Trophoblast cell (in vitro differentiated cells and primary cell): ENCODE results near the gene MAGI2.

Source experiments
- DNase-seq, 2 donors: peaks; one replicate each; pipeline ENCODE4 v3.0.0-alpha.2; 2016
- H2AFZ ChIP-seq: 2 replicates; pipeline ENCODE4 v1.6.1; 2013; ENCODE audit warnings: low read length, moderate library complexity, mild to moderate bottlenecking; ENCODE audit not compliant: insufficient read depth, poor library complexity
- H2AK5ac ChIP-seq: 2 replicates; pipeline ENCODE4 v1.6.1; 2013; ENCODE audit warnings: mild to moderate bottlenecking, low read length
- H2BK120ac ChIP-seq: 2 replicates; pipeline ENCODE4 v1.6.1; 2013; ENCODE audit warnings: low read length, mild to moderate bottlenecking, moderate library complexity; ENCODE audit not compliant: insufficient read depth, poor library complexity
- H2BK12ac ChIP-seq: 2 replicates; pipeline ENCODE4 v1.6.1; 2013; ENCODE audit warnings: mild to moderate bottlenecking, low read length, moderate library complexity
- H2BK5ac ChIP-seq: 2 replicates; pipeline ENCODE4 v1.6.1; 2013; ENCODE audit warnings: low read length, low read depth, moderate library complexity, mild to moderate bottlenecking; ENCODE audit not compliant: poor library complexity
- H3K14ac ChIP-seq: 2 replicates; pipeline ENCODE4 v1.6.1; 2013; ENCODE audit warnings: mild to moderate bottlenecking, low read length
- H3K18ac ChIP-seq: 2 replicates; pipeline ENCODE4 v1.6.1; 2013; ENCODE audit warnings: mild to moderate bottlenecking, low read length
- H3K23ac ChIP-seq: 2 replicates; pipeline ENCODE4 v1.6.1; 2013; ENCODE audit warnings: low read length
- H3K27ac ChIP-seq: 2 replicates; pipeline ENCODE4 v1.5.1; 2013; ENCODE audit warnings: low read depth, mild to moderate bottlenecking, inconsistent platforms, low read length, moderate library complexity
- H3K27me3 ChIP-seq: 2 replicates; pipeline ENCODE4 v1.6.1; 2013; ENCODE audit warnings: inconsistent platforms, mild to moderate bottlenecking, low read length, moderate library complexity; ENCODE audit not compliant: insufficient read depth
- H3K36me3 ChIP-seq, 2 experiments: 1 replicate in 1 of 2; 2 replicates in 1 of 2; pipeline ENCODE4 v1.6.1; 2013; ENCODE audit warnings: low read length in 2 of 2, mild to moderate bottlenecking in 2 of 2, moderate library complexity in 1 of 2; ENCODE audit not compliant: insufficient read depth in 2 of 2, control insufficient read depth in 1 of 2
- H3K4ac ChIP-seq: 2 replicates; pipeline ENCODE4 v1.6.1; 2013; ENCODE audit warnings: low read depth, mild to moderate bottlenecking, low read length, moderate library complexity
- H3K4me1 ChIP-seq, 2 experiments: 1 replicate in 1 of 2; 2 replicates in 1 of 2; pipeline ENCODE4 v1.6.1; 2013; ENCODE audit warnings: low read length in 2 of 2, mild to moderate bottlenecking in 2 of 2, moderate library complexity in 1 of 2; ENCODE audit not compliant: insufficient read depth in 2 of 2, control insufficient read depth in 1 of 2
- H3K4me2 ChIP-seq: 2 replicates; pipeline ENCODE4 v1.6.1; 2013; ENCODE audit warnings: inconsistent platforms, mild to moderate bottlenecking, low read length, moderate library complexity
- H3K4me3 ChIP-seq: 2 replicates; pipeline ENCODE4 v1.5.1; 2013; ENCODE audit warnings: mild to moderate bottlenecking, low read depth, low read length, inconsistent platforms
- H3K79me1 ChIP-seq: one replicate; pipeline ENCODE4 v1.6.1; 2013; ENCODE audit warnings: low read length
- H3K79me2 ChIP-seq: 2 replicates; pipeline ENCODE4 v1.6.1; 2013; ENCODE audit warnings: low read length, mild to moderate bottlenecking; ENCODE audit not compliant: control insufficient read depth, insufficient read depth, poor library complexity
- H3K9ac ChIP-seq: 2 replicates; pipeline ENCODE4 v1.6.1; 2013; ENCODE audit warnings: mild to moderate bottlenecking, low read length
- H3K9me3 ChIP-seq: 2 replicates; pipeline ENCODE4 v1.6.1; 2013; ENCODE audit warnings: low read depth, mild to moderate bottlenecking, control low read depth, inconsistent platforms, low read length; ENCODE audit not compliant: insufficient read depth
- H4K12ac ChIP-seq: 2 replicates; pipeline ENCODE4 v1.6.1; 2013; ENCODE audit warnings: low read depth, mild to moderate bottlenecking, low read length, moderate library complexity
- H4K8ac ChIP-seq: 2 replicates; pipeline ENCODE4 v1.6.1; 2013; ENCODE audit warnings: low read depth, mild to moderate bottlenecking, low read length, moderate library complexity
- H4K91ac ChIP-seq: one replicate; pipeline ENCODE4 v1.6.1; 2013; ENCODE audit warnings: low read depth, mild to moderate bottlenecking, low read length, moderate library complexity
- WGBS: extraction: QIAGEN DNeasy Blood & Tissue Kit; methylation state at CpG from one replicate; pipeline ENCODE4 v1.1.7; 2013; ENCODE audit warnings: missing lambda C conversion rate; ENCODE audit not compliant: insufficient read length, insufficient coverage; ENCODE audit errors: extremely low coverage; 5-methylcytosine and 5-hydroxymethylcytosine counted together

MAGI2 gene

DNA sequence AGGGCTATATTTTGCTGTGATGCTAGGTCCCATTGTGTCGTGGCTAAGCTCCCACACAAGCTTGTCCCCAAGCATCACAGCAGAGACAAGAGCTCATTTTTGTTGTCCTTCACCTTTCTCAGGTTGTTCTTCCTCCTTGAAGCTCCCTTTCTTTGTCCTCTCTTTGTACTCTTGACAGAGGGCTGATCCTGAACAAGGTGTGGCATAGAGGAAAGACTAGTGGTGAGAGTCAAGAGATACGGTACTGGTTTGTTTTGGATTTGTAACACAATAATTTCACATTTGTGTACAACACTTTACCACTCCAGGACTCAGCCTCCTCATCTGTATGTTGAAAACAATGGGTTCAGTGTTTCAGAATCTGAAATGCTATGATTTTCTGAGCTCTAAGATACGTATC, 41.0 kb downstream of the MAGI2 start:
- no peak overlapping the region for H3K4me2 ChIP-seq
- H3K23ac ChIP-seq: no peak overlapping the region
- H3K9me3 ChIP-seq: no peaks in the 10 kb centered on the region
- H2BK120ac ChIP-seq: no peak overlapping the region
- no peaks in the 10 kb centered on the region for H3K79me1 ChIP-seq
- no peaks in the 10 kb centered on the region for H3K79me2 ChIP-seq
- H4K91ac ChIP-seq: no peak overlapping the region
- no peaks in the 10 kb centered on the region for H3K27me3 ChIP-seq
- DNase-seq: no peak
- H2BK12ac ChIP-seq: no peak overlapping the region
- no peak overlapping the region for H3K9ac ChIP-seq
- no CpG with 5 or more reads among the region's 3 CpGs for WGBS
- H3K27ac ChIP-seq: no peak overlapping the region
- H3K4ac ChIP-seq: no peak overlapping the region
- H3K14ac ChIP-seq: no peak overlapping the region
- no peak overlapping the region for H4K8ac ChIP-seq
- H3K4me1 ChIP-seq: no peaks in the 10 kb centered on the region
- H3K4me3 ChIP-seq: no peak overlapping the region
- no peak overlapping the region for H3K18ac ChIP-seq
- H2AK5ac ChIP-seq: no peak overlapping the region
- no peak overlapping the region for H2BK5ac ChIP-seq
- H3K36me3 ChIP-seq: no peaks in the 10 kb centered on the region
- H2AFZ ChIP-seq: no peak overlapping the region
- H4K12ac ChIP-seq: no peak overlapping the region

DNA sequence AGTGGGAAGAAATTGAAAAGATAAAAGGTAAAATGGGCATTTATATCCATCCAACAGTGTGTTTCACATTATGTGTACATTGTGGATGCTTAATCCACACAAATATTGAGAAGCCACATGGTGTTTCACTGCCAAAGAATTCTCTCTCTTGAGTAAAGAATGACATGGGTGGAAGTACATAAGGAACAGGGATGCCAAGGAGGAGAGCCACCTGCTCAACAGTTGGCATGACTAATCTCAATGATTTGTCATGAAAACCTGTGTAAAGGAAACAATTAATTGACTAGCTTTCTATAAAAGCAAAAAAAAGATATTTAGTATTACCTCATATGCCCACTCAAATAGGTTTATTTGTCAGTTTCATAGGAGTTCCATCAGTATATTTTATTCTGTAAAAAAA, 43.1 kb downstream of the MAGI2 start:
- no peaks in the 10 kb centered on the region for H3K27me3 ChIP-seq
- no peak overlapping the region for H3K4ac ChIP-seq
- no peak overlapping the region for H2BK5ac ChIP-seq

DNA sequence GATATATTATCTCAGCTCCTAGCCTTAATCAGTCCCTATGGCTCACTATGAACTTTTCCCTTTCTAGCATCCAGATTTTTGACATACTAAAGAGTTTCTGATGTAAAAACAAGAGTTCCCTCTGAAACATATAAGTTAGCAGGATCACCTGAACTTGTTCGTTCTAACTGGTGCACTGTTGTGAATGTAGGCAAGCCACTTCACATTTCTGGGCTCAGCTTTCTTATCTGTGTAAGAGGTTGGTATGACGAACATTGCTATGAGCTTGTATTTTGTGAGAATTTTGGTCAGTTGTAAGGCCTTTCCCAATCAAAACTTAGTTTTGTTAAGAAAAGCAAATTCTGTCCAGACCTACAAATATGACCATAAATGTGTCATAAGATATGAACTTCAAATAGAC, 46.1 kb downstream of the MAGI2 start:
- H3K4ac ChIP-seq: no peak overlapping the region
- H3K9ac ChIP-seq: no peak overlapping the region
- no peaks in the 10 kb centered on the region for H3K36me3 ChIP-seq
- H3K4me1 ChIP-seq: no peaks in the 10 kb centered on the region
- no peak overlapping the region for H4K8ac ChIP-seq
- no peak overlapping the region for H3K23ac ChIP-seq
- no CpG with 5 or more reads among the region's 2 CpGs for WGBS
- no peak overlapping the region for H4K12ac ChIP-seq
- no peak overlapping the region for H2BK12ac ChIP-seq
- H2AFZ ChIP-seq: no peak overlapping the region
- H3K4me2 ChIP-seq: no peak overlapping the region
- no peaks in the 10 kb centered on the region for H3K27me3 ChIP-seq
- H3K4me3 ChIP-seq: no peak overlapping the region
- H3K14ac ChIP-seq: no peak overlapping the region
- H3K27ac ChIP-seq: no peak overlapping the region
- H3K9me3 ChIP-seq: no peaks in the 10 kb centered on the region
- H2BK120ac ChIP-seq: no peak overlapping the region
- DNase-seq: no peak
- no peak overlapping the region for H2AK5ac ChIP-seq
- no peaks in the 10 kb centered on the region for H3K79me1 ChIP-seq
- H2BK5ac ChIP-seq: no peak overlapping the region
- no peaks in the 10 kb centered on the region for H3K79me2 ChIP-seq
- no peak overlapping the region for H3K18ac ChIP-seq
- no peak overlapping the region for H4K91ac ChIP-seq

More for the DNA sequence above, 43.1 kb downstream of the MAGI2 start:
- H3K27ac ChIP-seq: no peak overlapping the region
- H3K4me3 ChIP-seq: no peak overlapping the region
- no peak overlapping the region for H3K18ac ChIP-seq
- H3K9ac ChIP-seq: no peak overlapping the region
- H4K12ac ChIP-seq: no peak overlapping the region
- no peak overlapping the region for H3K14ac ChIP-seq
- no peak overlapping the region for H3K23ac ChIP-seq
- H4K91ac ChIP-seq: no peak overlapping the region
- DNase-seq: no peak
- no peaks in the 10 kb centered on the region for H3K9me3 ChIP-seq
- H3K4me2 ChIP-seq: no peak overlapping the region
- H2BK120ac ChIP-seq: no peak overlapping the region
- H3K36me3 ChIP-seq: no peaks in the 10 kb centered on the region
- H2AK5ac ChIP-seq: no peak overlapping the region
- H4K8ac ChIP-seq: no peak overlapping the region
- H2BK12ac ChIP-seq: no peak overlapping the region
- no peaks in the 10 kb centered on the region for H3K4me1 ChIP-seq
- H2AFZ ChIP-seq: no peak overlapping the region
- H3K79me2 ChIP-seq: no peaks in the 10 kb centered on the region
- H3K79me1 ChIP-seq: no peaks in the 10 kb centered on the region

DNA sequence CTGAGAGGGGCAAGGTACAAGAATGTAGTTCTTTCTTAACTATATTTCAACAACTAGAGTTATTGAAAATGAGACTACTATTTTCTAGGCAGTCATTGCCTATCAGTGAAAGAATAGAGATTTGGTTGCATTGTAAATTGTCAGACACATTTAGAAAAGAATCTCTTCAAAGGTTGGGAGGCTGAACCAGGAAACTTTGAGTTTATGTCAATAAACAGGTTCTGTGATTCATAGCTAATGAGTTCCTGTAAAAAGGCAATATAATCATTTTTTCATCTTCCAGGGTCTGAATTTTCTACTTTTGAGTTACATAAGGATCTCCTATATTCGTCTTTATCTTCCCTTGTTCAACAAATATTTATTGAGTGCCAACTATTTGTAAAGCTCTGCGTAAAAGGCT, 47.1 kb downstream of the MAGI2 start:
- Histone ChIP-seq H3K4me3 (no peak overlapping the region), H3K4me2 (no peak overlapping the region), H4K12ac (no peak overlapping the region), H2AFZ (no peak overlapping the region), H2AK5ac (no peak overlapping the region), H4K8ac (no peak overlapping the region), H3K27ac (no peak overlapping the region), H3K36me3 (no peaks in the 10 kb centered on the region), H3K79me1 (no peaks in the 10 kb centered on the region), H3K14ac (no peak overlapping the region), H3K27me3 (no peaks in the 10 kb centered on the region), H3K18ac (no peak overlapping the region), H2BK12ac (no peak overlapping the region), H3K4ac (no peak overlapping the region), H3K9ac (no peak overlapping the region), H3K79me2 (no peaks in the 10 kb centered on the region), H2BK120ac (no peak overlapping the region), H3K23ac (no peak overlapping the region), H2BK5ac (no peak overlapping the region), H3K9me3 (no peaks in the 10 kb centered on the region), H4K91ac (no peak overlapping the region), H3K4me1 (no peaks in the 10 kb centered on the region)
- no CpG with 5 or more reads among the region's 2 CpGs for WGBS
- no peak for DNase-seq

DNA sequence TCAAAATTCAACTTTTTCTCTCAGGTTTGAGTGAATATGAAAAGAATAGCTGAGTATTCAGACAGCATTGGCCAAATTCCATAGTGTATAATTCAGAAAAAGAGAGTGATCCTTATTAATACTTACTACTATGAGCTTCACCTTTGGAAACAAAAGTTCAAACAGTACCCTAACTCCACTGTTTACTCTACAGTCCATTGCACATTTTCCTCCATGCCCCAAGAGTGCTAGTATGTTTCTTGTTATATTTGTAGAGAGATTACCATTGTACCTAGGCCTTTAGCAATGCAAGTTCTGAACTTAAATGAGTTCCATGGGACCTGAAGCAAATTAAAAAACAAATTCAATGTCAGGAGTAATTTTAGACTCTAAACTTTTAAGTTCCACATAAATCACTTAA, 48.1 kb downstream of the MAGI2 start:
- Histone ChIP-seq H3K4me2 (no peak overlapping the region), H3K9me3 (no peaks in the 10 kb centered on the region), H4K8ac (no peak overlapping the region), H3K79me1 (no peaks in the 10 kb centered on the region), H3K4me3 (no peak overlapping the region), H3K4me1 (no peaks in the 10 kb centered on the region), H3K4ac (no peak overlapping the region), H2BK120ac (no peak overlapping the region), H4K12ac (no peak overlapping the region), H2BK5ac (no peak overlapping the region), H2BK12ac (no peak overlapping the region), H2AK5ac (no peak overlapping the region), H3K23ac (no peak overlapping the region), H3K36me3 (no peaks in the 10 kb centered on the region), H2AFZ (no peak overlapping the region), H3K79me2 (no peaks in the 10 kb centered on the region), H3K27ac (no peak overlapping the region), H3K27me3 (no peaks in the 10 kb centered on the region), H3K9ac (no peak overlapping the region), H3K14ac (no peak overlapping the region), H3K18ac (no peak overlapping the region), H4K91ac (no peak overlapping the region)
- DNase-seq: no peak
